ELR (cell line): ENCODE results near the gene PGP.

Experiments
- DNase-seq: peaks from one replicate; pipeline ENCODE4 v3.0.0-alpha.2; 2015; ENCODE audit warnings: low read depth

The PGP gene

DNA sequence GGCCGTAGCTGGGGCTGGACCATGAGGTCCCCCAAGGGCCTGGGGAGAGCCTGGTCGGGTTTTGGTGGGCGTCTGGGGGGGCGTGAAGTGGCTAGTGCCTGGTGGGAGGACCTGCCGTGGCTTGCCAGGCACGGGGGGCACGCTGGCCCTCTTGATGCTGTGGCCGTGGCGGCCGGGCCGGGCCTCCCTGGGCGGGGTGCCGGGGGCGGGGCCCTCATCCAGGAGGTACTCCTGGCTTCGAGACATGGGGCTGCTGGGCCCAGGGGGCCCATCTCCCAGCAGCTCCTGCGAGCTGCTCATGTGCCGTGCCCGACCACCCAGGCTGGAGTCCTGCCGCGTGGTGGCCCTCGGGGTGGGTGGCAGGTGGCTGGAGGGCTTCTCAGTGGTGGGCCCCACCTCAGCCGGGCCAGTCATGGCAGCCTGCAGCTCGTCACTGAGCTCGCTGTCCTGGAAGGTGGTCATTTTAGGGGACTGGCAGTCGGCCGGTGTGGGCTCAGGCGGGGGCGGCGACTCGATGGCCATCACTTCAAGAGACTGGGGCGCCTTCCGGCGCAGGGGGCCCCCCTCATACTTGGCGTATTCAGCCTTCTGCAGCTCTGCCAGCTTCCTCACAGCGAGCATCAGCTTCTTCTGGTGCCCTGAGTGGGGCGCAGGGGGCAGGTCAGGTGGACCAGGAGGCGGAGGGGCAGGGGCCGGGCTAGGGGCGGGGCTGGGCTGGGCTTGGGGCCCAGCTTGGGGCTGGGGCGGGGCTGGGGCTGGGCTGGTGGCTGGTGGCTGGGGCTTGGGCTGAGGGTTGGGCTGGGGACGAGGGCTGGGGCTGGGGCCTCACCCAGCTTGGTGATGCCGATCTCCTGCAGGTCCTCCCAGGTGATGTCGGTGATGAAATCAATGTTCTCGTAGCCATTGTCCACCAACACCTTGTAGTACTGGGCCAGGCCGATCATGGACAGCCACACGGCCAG lies 33.4 kb downstream of the PGP start:
- no peak for DNase-seq

DNA sequence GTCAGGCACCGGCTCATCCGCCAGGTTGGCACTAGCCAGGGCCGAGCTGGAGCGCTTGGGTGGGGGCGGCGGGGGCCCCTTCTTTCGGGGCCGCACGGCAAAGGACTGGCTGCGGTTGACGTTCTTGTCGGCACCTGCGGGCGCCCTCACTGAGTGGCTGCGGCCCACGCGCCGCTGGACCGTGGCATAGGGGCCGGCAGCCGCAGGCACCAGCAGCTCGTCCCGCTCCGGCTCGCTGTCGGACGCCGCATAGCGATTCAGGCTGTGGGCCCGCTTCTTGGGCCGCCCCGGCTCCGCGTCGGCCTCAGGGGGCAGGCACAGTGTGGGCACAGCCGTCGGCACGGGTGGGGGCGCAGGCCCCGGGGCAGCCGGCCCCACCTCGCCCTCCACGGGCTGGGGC lies 34.2 kb downstream of the PGP start:
- DNase-seq = no peak

DNA sequence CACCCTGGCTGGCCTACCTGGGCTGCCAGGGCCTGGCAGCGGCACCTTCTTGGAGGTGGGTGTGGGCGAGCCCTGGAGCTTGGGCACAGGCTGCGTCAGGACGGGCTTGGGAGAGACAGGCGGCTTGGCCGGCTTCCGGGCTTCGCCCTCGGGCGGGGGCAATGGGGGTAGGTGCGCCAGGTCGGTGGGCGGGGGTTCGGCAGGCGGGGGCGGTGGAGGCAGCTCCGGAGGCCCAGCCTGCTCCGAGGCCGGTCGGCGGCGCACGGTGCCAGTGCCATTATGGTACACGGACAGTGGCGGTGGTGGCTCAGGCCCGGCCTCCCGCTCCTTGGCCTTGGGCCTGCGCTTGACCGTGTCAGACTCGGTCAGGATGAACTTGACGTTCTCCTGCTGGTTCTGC lies 35.1 kb downstream of the PGP start:
- no peak for DNase-seq

DNA sequence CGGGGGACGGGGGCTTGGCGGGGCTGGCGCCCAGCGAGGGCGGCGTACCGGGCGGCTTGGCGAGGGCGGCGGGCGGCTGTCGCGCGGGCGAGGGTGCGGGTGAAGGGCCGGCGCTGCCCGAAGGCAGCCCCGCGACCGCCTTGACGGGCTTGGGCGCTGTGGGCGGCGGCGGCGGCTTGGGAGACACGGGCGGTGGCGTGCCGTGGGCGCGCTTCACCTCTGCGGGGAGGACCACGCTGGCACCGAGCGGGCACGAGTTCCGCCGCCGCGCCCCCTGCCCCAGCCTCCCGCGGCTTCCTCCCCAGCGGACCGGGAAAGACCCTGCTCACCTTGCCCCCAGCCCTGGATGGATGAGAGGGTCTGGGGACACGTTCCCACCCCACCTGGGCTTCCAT lies 35.5 kb downstream of the PGP start:
- no peak for DNase-seq

DNA sequence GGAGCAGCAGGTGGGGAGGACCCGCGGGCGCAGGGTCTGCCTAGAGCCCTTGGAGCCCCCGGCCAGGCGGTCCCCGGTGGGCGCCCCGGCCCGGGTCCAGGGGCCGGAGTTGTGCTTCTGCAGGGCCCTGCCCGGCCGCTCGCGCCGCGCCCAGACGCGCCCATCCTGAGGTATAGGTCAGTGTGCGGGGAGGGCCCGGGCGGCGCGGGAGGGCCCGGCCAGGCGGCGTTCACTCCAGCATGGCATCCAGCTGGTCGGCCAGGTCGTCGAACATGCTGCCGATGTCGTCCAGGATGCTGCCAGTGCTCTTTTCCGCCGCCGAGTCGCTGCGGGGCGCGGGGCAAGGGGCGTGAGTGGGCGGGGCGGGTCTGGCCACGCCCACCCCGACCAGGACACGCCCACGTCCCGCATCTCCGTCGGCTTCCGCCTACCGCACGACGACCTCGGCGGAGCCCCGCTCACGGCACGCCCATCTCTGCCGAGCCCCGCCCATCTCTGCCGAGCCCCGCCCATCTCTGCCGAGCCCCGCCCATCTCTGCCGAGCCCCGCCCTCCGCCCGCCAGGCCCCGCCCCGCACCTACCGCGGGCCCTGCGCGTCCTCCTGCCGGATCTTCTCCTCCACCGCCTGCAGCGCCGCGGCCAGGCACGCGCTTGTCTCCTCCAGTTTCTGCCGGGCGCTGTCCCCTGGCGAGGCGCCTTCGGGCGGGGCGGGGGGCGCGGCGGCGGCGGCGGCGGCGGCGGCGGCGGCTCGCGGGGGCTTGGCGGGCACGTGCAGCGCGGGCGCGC lies 36.1 kb downstream of the PGP start:
- no peak for DNase-seq

DNA sequence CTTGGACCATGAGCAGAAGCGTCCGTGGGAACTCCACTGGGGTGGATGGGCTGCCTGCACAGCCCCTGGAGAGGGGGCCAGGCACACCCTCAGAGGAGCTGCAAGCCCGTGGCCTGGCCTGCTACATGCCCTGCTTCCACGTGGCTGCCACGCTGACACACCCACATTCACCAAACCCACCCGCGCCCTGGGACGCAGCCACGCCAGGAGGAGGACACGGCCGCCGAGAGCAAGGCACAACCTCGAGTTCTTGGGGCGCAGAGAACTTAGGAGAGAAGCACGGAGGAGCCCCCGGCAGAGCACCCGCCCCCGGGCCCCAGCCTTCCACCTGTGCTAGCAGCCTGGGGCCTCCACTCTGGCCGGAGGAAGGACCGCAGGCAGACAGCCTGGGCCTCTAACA lies 37.1 kb downstream of the PGP start:
- DNase-seq = no peak

DNA sequence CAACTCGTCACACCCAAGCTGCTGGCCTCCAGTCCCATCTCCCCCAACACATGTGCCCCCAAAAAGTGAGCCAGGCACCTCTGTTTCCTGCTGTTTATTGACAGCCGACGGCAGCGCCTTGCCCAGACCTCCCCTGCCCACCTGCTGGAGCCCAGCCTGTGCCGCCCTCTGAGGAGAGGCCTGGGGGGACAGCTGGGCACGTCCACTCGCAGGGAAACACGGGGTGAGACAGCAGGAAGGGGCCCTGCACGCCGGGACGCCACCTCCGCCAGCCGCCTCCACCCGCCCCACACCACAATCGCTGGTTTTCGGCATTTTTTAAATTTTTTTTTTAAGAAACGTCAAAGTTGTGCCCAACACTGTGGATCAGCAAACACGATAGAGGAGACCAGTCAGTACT lies 37.5 kb downstream of the PGP start:
- no peak for DNase-seq

DNA sequence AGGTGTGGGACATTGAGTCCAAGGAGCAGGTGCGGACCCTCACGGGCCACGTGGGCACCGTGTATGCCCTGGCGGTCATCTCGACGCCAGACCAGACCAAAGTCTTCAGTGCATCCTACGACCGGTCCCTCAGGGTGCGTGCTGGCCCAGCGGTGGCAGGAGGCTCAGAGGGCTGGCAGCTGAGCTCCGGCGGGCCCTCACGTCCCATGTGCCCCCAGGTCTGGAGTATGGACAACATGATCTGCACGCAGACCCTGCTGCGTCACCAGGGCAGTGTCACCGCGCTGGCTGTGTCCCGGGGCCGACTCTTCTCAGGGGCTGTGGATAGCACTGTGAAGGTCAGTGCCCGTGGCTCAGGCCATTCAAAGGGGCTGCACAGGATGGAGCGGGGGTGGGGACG lies 38.6 kb downstream of the PGP start:
- no peak for DNase-seq

DNA sequence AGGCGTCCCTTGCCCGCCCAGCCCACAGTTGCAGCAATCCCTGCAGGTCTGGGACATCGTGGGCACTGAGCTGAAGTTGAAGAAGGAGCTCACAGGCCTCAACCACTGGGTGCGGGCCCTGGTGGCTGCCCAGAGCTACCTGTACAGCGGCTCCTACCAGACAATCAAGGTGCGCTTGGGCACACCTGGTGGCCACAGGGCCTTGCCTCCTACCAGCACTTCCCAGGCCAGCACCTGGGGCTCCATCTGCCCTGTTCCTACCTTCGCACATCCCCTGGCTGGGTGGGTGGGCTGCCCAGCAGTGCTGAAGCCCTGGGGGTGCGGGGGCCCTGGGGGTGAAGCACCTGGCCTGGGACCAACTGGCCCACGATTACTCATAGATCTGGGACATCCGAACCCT lies 39.2 kb downstream of the PGP start:
- no peak for DNase-seq

DNA sequence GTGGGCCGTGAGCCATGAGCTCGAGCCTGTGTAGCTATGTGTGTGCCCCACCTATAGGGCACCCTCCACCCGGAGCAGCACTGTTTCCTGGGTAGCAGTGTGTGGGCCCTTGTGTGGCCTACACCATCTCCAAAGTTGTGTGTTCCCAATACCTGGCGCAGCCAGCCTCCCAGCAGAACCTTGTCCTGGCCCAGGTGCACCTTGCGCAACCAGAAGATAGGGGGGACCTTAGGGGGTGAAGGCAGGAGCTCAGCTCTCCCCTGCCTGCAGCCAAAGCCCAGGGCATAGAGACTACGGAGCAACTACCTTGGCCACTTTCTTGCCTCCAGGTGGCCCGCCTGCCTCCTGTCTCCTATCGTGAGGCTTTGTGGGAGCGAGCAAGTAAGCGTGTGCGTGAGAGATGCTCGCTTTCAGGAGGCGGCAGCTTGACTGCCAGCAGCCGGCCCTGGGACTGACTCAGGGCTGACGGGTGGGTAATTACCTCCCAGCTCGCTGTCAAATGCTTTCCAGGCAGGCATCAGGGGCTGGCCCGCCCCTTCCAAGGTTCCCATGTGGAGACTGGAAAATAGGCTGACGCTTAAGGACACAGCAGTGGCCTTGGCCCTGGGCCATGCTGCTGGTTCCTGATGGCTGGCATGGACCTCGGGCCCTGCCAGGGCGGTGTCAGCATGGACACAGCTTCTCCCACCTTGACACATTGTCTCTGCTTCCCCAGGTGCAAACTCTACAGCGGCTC lies 40.1 kb downstream of the PGP start:
- DNase-seq = no peak

DNA sequence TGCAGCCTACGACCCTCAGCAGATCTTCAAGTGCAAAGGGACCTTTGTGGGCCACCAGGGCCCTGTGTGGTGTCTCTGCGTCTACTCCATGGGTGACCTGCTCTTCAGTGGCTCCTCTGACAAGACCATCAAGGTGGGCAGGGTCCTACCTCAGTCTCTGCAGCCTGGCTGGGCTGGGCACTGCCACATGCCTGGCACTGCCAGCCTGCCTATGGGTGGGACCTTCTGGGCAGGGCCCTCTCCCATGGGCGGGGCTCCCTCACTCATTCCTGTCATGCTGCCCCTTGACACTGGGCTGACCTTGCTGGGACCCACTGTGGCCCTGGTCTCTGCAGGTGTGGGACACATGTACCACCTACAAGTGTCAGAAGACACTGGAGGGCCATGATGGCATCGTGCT lies 40.7 kb downstream of the PGP start:
- no peak for DNase-seq

DNA sequence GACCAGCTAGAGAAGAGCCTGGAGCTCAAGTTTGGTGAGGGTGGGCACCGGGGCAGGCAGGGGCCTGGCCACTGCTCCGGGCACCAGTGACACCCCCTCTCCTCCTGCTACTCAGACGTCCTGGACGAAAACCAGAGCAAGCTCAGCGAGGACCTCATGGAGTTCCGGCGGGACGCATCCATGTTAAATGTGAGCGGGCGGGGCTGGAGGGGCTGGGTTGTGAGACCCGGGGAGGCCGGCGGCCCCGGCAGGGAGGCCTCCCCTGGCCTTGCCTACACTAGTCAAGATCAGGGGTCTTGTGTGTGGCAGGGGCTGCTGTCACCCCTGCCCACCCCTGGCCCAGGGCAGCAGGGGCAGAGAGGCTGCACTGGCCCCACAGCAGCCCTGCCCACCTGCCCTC lies 41.3 kb downstream of the PGP start:
- no peak for DNase-seq

DNA sequence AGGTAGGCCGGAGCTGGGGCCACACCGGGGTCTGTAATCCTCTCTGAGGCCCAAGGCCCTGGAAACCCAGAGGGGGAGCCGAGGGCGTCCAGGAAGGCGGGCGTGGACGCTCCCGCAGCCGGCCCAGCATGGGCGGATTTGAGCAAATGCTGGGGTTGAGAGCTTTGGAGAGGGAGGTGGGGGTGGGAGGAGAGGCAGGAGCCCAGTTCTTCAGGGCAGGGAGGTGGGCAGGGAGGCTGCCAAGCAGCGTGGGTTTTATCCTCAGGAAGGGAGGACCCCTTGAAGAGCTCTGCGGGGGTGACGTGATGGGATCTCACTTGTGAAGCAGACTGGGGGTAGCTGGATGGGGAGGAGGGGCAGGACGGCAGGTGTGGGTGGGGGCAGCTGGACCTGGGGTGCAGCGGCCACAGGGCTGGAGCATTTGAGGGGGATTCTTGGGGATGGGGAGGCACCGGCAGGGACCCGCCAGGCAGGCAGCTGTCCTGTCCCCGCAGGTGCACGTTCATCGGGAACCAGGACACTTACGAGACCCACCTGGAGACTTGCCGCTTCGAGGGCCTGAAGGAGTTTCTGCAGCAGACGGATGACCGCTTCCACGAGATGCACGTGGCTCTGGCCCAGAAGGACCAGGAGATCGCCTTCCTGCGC lies 41.8 kb downstream of the PGP start:
- no peak for DNase-seq

DNA sequence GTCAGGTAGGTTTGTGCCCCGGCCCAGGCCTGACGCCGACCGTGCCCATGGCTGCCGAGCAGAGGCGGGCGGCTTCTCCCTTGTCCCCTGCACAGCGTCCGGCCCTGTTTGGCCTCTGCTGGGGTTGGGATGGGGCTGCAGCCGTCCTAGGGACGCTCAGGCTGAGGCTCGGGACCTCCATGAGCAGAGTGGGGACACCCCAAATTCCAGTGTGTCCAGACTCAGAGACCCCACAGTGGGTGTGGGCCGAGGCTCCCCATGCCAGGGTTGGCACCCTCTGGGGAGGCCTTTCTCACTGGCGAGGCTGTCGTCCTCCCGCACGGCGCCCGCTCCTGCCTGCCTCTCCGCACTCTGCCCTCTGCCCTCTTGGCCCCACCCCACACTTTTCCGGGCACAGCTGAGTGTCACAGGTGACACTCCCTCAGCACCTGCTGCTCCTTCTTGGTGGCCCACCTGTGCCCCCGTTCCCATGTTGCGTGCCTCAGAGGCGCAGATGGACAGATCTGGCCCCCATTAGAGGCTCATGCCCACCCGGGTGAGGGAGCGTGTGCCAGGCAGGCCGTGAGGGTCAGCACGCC lies 43.0 kb downstream of the PGP start:
- no peak for DNase-seq

DNA sequence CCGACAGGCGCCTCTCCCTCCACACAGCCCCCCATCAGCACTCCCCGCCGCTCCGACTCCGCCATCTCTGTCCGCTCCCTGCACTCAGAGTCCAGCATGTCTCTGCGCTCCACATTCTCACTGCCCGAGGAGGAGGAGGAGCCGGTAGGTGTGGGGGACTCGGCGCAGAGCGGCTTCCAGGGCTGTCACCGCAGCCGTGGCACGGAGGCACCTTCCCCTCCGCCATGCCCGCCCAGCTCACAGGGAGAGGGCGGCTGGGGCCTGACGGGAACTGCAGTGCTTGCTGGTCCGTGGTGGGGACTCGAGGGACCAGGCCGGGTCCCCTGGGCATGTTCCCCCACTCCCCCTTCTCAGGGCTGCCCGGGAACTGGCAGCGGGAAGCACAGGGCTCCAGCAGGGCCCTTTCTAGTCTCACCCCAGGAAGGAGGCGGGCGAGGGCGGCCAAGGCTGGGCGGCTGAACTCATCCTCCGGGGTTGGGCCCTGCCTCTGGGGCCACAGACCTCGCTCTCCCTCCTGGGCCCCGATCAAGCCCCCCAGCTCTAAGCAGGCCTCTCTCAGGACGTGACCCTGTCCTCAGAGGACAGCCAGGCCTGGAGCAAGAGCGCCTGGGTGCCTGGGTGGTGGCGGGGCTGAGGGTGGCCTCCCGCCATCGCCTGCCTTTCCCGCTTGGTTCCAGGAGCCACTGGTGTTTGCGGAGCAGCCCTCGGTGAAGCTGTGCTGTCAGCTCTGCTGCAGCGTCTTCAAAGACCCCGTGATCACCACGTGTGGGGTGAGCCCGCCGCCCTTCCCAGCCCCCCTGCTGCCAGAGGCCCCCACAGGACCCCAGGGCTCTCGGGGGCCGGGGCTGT lies 43.8 kb downstream of the PGP start:
- DNase-seq = no peak

DNA sequence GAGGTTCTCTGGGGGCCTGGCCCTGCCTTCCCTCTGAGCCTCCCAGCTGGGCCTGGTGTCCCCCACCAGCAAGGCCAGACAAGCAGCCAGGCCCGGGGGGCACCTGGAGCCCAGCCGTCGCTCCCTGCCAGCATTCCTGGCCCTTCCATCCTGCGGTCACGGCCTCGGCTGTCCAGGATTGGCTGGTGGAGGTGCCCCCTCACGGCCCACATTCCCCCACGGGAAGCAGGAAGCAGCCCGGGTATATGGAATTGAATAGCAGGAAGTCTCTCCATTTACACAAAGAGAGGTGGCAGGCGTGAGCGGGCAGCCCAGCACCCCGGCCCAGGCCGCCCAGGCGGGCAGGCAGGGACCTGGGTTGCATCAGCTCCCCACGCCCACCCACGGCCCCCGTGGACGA lies 44.6 kb downstream of the PGP start:
- DNase-seq = no peak

DNA sequence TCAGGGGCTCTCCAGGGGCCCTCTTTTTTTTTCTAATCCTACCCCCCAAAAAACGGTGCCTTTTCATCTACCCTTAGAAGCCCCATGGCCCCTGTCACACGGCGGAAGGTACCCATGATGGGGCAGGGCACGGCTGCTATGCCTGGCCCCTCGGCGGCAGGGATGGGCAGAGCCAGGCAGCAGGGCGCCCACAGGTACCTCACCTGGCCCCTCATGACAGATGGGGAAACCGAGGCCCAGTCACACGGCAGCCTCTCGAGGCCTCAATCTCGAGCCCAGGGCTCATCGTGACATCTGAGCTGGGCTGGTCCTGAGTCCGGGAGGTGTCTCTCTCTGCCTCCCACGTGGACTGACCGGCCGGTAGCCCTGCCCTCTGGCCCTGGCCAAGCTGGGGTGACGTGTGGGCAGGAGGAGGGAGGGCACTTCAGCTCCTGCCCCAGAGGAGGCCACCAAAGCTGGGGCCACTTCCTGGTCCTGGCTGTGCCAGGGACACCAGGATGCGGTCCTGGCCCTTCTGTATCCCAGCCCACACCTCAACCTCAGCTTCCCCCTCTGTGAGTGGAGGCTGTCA lies 47.5 kb downstream of the PGP start:
- no peak for DNase-seq

DNA sequence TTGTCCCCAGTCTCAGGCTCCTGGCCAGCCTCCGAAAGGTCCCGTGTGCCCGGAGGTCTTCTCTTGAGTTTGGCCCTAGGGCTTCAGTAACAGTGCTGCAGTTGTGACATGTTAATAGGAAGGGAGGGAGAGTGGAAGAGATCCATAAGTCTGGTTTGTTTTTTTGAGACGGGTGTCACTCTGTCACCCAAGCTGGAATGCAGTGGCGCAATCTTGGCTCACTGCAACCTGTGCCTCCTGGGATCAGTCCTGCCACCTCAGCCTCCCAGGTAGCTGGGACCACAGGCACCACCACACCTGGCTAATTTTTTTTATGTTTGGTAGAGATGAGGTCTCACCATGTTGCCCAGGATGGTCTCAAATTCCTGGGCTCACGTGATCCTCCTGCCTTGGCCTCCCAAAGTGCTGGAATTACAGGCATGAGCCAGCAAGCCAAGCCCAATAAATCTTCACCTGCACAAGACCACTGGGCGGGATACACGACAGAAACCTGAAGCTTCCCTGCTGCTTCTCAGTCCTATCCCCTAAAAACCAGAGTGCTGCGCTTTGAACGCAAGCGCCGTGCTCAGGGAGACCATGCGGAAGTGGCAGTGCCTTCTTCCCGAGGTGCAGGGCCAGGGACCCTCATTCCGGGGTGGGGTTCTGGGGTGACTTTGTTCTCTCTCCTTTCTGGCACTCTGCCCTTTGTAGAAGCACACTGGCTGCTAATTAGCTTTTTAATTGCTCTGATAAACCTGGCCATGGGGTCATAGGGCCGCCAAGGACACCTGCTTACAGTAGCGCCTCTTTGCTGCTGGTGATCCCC lies 48.2 kb downstream of the PGP start:
- no peak for DNase-seq

DNA sequence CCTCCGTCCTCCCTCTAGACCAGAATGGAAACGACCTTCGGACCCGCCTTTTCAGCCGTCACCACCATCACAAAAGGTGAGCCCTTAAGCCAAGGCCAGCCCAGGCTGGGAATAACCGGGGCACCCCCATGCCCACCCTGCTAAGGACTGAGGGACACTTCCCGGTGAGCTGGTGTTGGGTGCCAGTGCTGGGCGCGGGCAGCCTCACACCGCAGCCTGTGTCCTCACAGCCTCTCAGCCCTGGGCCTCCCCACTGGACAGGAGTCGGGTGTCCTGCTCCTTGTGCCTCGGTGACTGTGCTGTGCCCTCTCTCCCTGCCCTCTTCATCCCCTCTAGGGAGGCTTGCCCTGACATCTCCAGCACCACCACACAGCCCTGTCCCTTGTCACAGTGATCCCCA lies 48.8 kb downstream of the PGP start:
- no peak for DNase-seq
